ENCODE measurements around the gene GGA3.

DNA sequence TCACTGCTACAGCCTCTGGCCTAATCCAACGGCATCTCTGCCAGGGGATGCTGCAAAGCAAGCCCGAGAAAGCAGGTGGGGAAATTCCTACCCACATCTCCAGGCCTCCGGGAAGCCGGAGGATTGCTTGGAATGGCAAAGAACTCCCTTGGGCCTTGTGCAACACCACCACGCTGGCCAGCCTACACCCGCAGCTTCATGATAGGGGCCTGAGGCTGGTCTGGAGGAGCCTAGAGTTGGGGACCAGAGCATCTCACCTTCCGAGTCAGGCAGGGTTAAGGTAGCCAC, 20.3 kb downstream of the GGA3 start:
- no peak for TF ChIP-seq CTCF (IDR thresholded peaks at IDR 0.05)
- TF ChIP-seq ZFX (IDR thresholded peaks at IDR 0.05; ENCODE audit: borderline replicate concordance): no peak
